ENCODE results near the gene WNT3A. TPM values are rescaled to one million over a fixed set of nuclear protein-coding genes. Genes with fewer than 3 reads are reported as not detected.

WNT3A gene
- total and polyA plus RNA-seq, 9 of the 15 experiments (the other 6 are each of a cell fraction or from before 2014, with no cell fraction given) = not detected

DNA sequence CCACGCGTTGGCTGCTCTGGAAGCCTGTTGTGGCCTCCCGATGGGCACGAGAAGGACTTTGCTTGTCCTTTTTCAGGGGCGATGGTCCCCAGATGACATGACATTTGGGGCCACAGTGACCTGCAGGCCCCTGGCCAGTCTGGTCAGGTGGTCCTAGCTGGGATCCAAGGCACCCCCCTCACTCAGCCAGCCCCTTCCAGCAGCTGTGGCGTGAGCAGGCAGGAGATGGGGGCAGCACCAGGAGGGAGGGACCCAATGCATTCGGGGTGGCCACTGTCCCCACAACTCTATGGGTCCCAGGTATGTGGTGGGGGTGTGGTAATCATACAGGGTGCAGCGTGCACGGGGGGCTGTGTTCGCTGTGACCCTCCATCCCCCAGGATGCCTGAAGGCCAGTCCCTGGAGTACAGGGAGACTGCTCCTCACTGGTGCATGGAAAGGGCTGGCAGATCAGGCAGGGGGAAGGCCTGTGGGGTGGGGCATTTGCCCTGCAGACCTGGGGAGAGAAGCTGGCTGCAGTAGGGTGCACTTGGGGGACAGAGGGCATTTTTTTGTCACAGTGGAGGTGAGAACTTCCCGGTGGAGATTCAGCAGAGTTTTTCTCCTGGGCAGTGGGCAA, 31.7 kb downstream of the WNT3A start:
- no peak for DNase-seq (ENCODE audit: extremely low read depth in 1 of 4, low spot score in 3 of 4)
- Histone ChIP-seq H2AFZ (ENCODE audit: low read depth, low read length) (no peak overlapping the region), H3K4me3 (no peak overlapping the region), H3K27me3 (ENCODE audit: control insufficient read depth in 2 of 2, insufficient read depth in 2 of 2, low read length in 2 of 2) (peaks cover 24 to 65% of the 10 kb centered on the region in 2 experiments; a peak in 4 of 5 replicates), H3K9me3 (replicated peaks; ENCODE audit: control insufficient read depth, insufficient read depth, low read depth, low read length) (no peaks in the 10 kb centered on the region), H3K27ac (ENCODE audit: extremely low read depth, low read depth, low read length) (no peak overlapping the region), H3K79me2 (ENCODE audit: control insufficient read depth, insufficient read depth, low read length) (no peaks in the 10 kb centered on the region), H3K9ac (ENCODE audit: insufficient read depth in 1 of 2, low read depth in 2 of 2, low read length in 2 of 2) (no peak overlapping the region), H3K9me1 (ENCODE audit: control insufficient read depth, insufficient read depth, low read length) (no peaks in the 10 kb centered on the region), H3K4me1 (replicated peaks in 1 of 2; ENCODE audit: control insufficient read depth in 2 of 2, insufficient read depth in 2 of 2, low read length in 2 of 2) (peaks cover 0 to 18% of the 10 kb centered on the region in 2 experiments; a peak in 2 of 5 replicates), H3K36me3 (ENCODE audit: control insufficient read depth, insufficient read depth, low read length) (no peaks in the 10 kb centered on the region), H3K4me2 (ENCODE audit: insufficient read depth, low read length) (no peak overlapping the region), H4K20me1 (replicated peaks; ENCODE audit: control insufficient read depth, insufficient read depth, low read length) (peaks cover 6% of the 10 kb centered on the region)
- FAIRE-seq = no peak
- BruUV-seq (replicated peaks) = no TSS peak
- CTCF ChIA-PET (ENCODE audit: low intra/inter-chr PET ratio) = no interaction called here
- intact Hi-C loops (cut with micrococcal nuclease) (no loop called here), in situ Hi-C loops (cut with MboI) (no loop called here)
- ATAC-seq = no peak
- POLR2A ChIA-PET = no interaction called here
- TF ChIP-seq KHSRP (IDR thresholded peaks at IDR 0.05) (no peak), MAZ (CRISPR knock-in tag; conservative IDR thresholded peaks at IDR 0.05 in 1 of 2, IDR thresholded peaks at IDR 0.05 in 1 of 2) (no peak), RBM14 (IDR thresholded peaks at IDR 0.05; ENCODE audit: borderline replicate concordance, insufficient read depth, low read depth, low read length) (0 out of 2 replicates have a peak, but pooled peaks have one; percentile 48), ARID3A (IDR thresholded peaks at IDR 0.05; ENCODE audit: borderline replicate concordance, low read depth, low read length) (no peak)
- under 1% methylated on average over 11 of the region's 11 CpGs for WGBS (ENCODE audit: insufficient coverage, low coverage, missing lambda C conversion rate)
